HL-60/S4 (cell line): ENCODE data around the gene MX1.

Experiments used
- in situ Hi-C: fragments of 300-500 bp; cut with MboI; formaldehyde crosslinking; loops from 2 replicates; pipeline ENCODE4 v1.14.3; 2022; ENCODE audit warnings: low sequenced_read_pairs

MX1 gene

DNA sequence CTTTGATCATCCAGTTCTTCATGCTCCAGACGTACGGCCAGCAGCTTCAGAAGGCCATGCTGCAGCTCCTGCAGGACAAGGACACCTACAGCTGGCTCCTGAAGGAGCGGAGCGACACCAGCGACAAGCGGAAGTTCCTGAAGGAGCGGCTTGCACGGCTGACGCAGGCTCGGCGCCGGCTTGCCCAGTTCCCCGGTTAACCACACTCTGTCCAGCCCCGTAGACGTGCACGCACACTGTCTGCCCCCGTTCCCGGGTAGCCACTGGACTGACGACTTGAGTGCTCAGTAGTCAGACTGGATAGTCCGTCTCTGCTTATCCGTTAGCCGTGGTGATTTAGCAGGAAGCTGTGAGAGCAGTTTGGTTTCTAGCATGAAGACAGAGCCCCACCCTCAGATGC lies 32.5 kb downstream of the MX1 start:
- in situ Hi-C loops = no loop called here

DNA sequence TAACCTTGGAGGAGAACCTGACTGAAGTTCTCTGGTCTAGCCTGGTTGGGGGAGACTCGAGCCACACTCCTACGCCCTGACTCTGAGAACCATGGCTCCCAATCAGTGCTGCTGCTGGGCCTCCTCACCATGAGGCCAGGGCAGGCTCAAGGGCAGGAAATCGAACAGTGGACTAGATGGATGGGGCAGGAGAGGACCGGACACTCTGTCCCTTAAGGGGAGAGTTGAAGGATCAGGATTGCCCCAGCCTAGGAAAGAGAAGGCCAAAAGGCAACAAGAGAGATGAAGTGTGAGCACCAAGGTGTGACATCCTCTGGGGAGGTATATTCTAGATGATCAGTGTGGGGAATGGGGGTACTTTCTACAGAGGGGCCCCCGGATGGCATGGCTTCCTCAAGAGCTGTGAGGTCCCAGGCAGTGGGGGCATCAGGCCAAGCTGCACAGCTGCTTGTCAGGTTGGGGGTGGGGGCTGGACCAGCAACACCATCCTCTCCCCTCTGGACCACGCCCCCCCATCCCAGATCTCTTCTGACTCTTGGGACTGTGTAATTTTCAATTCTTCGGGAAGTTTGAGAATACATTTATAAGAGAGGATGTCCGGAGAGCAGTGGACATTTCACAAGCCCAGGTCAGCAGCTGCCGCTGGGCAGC lies 34.0 kb downstream of the MX1 start:
- in situ Hi-C loops = no loop called here

DNA sequence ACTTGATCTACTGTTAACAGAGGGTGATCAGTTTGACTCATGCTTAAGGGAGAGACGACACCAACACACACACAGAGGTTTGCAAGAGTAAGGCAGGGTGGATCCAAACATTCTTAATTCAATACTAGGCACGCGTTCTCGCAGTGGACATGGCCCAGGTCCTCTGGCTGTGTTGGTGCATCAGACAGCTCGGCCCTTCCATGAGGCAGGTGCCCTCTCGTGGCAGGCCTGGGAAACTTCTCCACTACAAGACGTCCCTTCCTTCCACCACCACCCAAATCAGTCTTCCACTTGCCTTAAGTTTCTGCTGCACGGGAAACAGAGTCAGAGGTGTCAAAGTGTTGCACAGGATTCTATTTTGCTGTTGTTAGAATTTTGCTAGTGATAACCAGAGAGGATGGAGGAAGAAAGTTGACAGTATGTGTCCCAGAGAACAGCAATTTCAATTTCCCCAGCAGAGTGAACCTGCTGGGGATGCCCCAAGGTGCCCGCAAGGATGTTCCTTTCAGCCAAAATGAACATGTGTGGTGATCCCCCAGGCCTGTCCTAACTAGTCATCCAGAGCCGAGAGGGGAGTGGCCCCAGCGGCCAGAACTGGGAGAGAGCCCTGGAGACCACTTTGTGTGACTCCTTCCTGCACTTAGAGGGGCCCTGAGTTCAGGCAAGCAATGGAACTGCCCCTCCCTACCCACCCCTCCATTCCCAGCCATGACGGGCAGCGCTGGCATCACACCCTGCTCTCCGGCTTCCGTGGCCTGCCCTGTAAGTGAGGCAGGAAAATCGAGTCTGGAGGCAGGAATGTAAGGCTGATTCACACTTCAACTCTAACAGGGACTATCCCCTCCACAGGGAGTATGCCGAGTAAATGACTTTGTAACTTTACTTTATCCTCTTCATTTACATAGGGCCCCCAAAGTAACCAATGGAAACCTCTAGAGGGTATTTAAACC lies 34.8 kb downstream of the MX1 start:
- in situ Hi-C loops = no loop called here

DNA sequence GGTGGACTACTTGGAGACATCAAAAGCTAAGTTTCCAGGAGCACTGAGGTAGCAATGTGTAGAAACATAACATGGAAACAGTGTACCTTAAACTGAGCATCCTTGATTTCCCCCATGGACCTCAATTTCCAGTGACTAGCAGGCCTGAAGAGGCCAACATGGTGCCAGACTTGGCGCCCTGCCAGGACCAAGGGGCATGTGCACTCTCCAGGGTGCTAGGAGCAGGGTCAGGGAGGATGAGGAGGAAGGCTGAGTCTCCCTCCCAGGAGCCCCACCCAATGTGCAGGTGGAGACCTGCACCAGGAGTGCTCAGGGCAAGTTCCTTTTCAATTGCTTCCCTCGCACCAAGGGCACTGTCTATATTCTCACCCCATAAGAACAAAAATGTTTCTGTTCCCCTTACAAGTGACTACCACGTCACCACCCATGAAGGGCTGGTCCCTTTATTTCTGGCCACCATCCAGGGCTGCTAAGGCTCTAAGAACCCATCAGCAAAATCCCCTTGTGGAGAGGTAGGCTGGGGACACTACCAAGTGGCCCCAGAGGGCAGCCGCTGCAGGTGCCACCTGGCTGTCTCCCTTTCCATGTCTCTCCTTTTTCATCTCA lies 39.2 kb downstream of the MX1 start:
- in situ Hi-C loops = no loop called here

DNA sequence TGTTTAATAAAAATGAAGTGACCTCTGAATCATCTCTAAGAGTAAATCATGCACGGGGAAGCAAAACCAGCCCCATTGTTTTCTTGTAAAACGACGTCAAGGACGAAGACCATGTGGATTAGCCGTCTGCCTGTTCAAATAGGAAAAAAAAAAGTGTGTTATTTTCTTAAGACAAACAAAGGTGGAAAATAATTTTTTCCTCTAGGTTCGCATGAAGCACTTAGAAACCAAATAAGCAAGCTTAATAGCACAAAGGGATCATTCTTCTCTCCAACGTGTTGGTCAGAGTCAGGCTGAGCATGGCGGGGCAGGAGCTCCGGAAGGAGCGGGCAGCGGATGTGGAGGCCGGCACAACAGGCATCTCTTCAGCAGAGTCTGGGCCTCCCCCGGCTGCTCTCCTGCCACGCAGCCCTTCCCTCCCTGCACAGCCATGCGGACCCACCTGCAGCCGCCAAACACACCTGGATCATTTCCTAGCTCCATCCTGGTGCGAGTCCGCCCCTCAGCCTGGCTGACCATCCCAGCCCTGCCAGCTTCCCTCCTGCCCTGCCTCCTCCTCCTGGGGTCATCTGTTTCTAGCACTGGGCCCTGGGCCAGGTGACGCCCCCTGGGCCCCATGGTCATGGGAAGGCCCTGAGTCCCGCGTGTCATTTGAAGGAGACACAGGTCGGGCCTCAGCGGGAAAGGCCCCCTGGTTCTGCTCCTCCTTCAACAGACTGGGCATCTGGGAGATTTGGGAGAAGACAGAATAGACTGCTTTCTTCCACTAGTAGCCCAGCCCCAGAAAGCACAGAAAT lies 40.2 kb downstream of the MX1 start:
- in situ Hi-C loops = no loop called here

DNA sequence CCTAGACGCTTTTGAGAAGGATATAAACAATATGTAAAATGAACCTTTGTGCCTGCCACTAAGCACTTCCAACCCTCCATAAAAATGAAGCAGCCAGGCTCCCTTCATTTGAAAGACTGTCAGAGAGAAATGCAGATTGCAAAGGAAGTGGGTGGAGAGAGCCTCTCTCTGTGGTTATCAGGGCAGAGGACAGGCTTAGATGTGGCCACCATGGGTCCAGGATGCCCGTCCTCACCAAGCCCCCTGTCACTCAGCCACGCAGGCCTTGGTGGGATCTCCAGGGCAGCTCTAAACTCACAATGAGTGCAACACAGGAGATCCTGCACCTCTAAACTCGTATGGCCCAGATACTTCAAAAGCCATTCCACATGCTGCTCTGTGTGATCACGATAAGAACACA lies 44.0 kb downstream of the MX1 start:
- in situ Hi-C loops = no loop called here

DNA sequence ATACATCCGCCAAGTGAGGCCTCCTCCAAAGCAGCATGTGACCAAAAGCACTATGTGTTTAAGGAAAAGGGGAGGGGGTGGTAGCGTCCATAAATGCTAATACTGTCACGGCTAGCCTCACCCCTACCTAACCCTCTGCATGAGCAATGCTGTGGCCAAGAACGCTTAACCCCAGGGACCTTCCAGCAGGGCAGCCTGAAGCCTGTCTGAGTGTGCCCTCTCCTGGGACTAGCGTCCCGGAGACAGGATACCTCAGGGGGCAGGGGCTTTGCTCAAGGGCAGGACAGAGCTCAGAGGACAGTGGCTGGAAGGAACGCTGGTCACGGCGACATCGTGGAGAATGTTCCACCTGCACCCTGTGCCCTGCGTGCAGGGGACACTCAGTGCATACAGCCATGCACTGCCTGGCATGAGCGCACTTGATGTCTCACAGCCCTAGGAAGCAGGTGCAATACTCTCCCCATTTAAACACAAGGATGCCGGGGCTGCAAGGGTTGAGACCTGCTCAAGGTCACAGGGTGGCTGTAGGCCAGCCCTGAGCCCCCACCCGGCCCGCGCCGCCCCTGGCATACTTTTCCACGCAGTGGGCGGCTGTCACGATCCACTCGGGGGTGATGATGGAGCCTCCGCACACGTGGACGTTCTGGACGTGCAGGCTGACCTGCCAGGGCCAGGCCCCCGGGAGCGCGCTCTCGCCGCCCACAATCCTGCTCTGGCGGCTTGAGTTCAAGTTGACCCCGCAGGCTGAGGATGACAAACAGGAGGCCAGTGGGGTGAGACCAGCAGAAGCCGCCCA lies 46.9 kb downstream of the MX1 start:
- in situ Hi-C loops = no loop called here

DNA sequence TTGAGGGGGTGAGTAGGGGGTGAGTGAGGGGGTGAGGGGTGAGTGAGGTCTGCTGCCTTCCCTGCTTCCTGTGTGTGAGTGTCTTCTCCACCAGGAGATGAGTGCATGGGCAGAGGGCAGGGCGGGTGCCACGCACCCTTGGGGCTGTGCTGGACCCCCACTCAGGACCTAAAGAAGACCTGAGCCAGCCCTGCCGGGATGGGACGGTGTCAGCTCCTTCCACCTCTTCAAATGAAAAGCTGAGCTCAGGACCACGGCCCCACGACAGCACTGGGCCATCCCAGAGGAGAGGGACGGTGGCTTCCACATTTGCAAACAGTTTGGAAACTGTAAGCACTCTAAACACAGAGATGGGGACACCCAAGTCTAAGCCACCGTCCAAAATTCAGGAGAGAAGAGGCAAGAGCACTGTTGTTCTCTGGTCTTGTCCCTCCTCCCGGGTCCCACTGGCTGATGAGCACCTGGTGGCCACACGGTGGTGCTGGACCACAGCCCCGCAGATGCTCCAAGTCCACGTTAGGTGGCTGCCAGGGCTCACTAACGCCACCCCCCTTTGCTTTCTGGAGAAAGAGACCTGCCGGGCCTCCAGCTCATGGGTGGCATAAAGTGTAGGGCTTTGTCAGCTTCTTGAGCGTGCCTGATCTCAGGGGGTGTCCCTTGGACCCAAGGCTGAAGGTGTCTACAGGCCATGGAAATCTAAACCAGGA lies 49.8 kb downstream of the MX1 start:
- in situ Hi-C loops = no loop called here

DNA sequence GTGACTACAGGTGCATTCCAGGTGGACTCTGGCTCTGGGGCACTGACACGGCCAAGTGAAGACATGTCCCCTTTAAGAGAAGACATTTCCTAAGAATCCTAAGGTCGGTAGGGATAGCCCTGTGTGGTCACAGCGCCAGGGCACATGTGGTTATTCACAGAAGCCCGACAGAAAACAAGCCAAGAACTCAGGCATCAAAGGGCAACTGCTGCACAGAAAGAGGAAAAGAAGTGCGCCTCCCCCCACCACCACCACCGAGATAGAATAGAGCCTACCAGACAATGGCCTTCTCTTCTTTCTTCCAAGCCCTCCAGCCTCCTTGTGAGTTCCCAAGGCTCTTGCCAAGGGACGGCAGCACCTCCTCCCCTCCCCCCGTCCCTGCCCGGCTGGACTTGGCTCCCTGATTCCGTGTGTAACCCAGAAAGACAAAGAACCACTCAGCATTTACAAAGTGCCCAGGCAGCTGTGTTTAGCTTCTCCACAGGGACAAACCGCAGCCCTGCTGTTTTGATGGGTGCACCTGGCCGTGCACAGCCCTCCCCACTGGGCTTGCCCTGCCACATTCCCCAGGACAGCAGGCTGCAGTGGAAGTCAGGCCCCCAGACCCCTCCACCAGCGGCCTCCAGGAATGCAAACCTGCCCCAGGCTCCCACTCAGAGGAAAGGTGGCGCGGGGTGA lies 51.7 kb downstream of the MX1 start:
- in situ Hi-C loops = no loop called here

DNA sequence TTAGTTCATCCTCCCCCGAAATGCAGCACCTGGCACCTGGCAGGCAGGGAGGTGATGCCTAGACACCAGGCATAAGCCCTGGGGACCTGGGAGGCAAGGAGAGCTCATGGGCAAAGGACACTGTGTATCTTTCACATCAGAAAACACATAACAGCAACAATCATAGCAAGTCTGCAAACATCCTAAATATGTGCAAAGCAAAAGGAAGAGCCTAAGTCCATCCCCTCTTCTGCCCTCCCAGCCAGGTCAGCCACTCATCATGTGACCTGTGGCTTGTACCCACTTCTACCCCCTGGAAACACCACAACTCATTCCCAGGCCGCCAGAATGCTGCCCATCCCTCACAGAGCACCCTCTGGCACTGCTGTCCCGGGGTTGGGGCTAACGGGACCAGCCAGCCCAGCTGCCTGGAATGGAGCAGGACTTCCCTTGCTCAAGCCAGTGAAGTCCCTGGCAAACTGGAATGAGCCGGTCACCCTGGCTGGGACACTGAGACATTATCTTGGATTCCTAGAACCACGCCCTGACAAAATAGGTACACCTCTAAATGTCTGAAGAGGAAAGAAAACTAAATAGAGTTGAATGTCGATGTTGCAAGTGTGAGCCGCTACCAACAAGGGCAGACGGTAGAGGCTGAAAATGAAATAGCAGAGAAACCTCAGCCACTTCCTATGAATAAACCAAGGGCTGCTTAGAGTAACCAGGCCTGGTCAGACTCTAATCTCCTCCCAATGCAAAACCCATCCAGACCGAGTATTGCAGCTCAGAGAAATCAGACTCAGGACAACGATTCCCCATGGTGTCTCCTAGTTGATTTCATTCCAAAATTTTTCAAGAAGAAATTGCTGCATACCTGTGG lies 52.5 kb downstream of the MX1 start:
- in situ Hi-C loops = no loop called here

DNA sequence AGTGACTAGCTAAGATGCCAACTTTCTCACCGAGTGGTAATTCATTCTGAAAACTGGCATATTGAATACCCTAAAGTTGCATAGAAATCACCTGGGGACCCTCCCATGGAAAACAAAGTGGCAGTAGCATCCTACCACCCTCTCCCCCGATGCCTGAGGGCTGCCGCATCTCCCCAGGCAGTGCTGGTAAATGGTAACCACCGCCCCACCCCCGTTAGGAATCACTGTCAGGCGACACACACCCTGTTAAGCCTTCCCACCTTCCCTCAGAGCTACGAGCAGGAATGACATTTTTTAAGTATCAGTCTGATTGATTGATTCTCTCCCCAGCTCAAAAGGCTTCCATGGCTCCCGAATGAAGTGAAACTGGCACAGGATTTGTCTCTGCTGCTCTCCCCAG lies 53.6 kb downstream of the MX1 start:
- in situ Hi-C loops = no loop called here

DNA sequence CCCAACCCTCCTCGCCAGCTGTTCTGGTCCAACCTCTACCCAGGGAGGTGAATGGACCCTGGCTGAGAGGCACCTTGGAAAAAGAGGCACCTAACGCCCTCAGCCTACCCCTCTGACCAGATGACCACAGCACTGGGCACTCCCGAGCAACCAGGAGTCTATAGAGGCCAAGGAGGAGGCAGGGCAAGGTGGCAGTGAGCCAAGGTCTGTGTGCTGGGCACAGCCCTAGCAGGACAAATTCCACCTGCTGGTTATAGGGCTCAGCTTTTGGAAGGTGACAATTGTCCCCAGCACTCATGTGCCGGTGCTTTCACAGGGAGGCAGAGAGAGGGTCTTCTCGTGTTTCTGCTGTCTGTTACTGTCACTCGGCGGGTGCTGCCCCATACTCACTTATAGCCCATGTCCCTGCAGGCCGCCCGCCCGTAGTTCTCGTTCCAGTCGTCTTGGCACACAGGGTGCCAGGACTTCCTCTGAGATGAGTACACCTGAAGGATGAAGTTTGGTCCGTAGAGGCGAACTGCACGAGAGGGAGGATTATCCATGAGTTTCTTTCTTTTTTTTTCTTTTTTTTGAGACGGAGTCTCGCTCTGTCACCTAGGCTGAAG lies 54.1 kb downstream of the MX1 start:
- in situ Hi-C loops = no loop called here

DNA sequence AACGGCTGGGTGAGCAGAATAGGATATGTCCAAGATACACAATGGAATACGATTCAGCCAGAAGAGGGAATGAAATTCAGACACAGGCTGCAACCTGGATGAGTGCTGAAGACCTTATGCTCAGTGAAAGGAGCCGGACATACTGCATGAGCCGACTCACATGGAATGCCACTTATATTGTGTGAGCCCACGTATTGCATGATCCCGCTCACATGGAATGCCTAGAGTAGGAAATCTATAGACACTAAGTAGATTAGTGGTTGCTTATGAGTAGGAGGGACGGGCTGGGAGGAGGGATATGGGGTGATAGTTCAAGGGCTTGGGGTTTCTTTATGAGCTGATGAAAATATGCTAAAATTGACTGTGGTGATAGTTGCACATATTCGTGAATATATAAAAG lies 55.2 kb downstream of the MX1 start:
- in situ Hi-C loops = no loop called here

DNA sequence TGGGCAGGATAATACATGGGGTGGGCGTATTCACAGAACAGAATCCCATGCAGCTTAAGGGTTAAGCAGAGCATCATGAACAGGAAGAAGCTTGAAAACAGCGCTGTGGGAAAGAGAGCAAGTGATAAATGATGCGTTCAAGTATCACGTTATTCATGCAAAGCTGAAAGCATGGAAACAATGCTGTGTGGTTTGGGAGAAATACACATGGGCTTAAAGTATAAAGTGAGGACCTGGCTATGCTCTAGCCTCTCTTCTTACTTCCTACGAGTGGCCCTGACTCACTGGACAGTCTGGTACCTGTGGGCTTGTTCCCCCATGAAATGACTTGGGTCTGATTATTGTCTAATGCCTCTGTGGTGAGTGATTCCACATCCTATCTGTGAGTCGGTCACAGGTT lies 56.3 kb downstream of the MX1 start:
- in situ Hi-C loops = no loop called here

DNA sequence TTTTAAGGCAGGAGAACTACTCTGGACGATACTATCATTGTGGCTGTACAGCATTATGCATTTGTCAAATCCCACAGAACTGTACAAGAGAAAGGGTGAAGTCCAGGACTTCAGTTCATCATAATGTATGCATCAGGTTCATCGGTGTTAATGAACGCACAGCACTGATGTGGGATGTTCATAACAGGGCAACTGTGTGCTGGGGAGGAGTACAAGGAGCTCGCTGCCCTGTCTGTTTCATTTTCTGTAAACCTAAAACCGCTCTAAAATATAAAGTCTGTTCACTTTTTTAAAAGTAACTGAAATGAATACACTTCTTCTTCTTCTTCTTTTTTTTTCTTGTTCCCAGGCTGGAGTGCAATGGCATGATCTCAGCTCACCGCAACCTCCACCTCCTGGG lies 56.9 kb downstream of the MX1 start:
- in situ Hi-C loops = no loop called here

DNA sequence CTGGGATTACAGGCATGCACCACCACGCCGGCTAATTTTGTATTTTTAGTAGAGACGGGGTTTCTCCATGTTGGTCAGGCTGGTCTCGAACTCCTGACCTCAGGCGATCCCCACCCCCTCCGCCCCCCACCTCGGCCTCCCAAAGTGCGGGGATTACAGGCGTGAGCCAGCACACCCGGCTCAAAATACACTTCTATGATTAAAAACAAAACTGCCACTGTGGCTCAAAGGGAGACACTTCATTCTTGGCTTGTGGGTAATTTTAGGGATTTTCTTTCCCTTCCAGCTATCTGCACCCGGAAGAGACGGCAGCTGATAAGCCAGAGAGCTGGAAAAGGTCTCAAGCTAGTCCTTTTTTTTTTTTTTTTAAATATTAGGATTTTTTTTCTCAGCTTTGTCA lies 57.4 kb downstream of the MX1 start:
- in situ Hi-C loops = no loop called here

DNA sequence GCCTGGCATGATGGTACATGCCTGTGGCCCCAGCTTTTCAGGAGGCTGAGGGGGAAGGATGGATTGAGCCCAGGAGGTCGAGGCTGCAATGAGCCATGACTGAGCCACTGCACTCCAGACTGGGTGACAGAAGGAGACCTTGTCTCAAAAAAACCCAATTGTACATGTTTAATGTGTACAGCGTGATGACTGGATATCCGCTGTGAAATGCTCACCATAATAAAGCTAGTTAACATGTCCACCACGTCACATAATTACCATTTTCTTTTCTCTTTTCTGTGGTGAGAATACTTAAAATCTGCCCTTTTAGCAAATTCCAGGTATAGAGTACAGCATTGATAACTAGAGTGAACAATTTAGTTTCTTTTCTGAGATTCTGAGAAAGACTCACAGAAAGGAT lies 57.9 kb downstream of the MX1 start:
- in situ Hi-C loops = no loop called here

DNA sequence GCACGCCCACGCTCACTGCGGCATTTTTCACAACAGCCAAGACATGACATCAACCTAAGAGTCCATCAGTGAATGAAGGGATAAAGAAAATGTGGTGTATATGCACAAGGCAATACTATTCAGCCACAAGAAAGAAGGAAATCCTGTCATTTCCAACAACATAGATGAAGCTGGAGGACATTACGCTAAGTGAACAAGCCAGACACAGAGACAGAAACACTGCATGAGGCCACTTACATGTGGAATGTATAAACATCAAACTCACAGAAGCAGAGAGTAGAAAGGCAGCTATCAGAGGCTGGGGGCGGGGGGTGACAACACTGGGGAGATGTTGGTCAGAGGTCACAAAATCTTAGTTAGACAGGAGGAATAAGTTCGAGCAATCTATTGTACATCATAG lies 61.0 kb downstream of the MX1 start:
- in situ Hi-C loops = no loop called here
